CD4-positive, alpha-beta T cell treated with Interferon alpha-2 for 1 hour (primary cell): ENCODE measurements around the gene DIPK1A.

Source experiments
- DNase-seq, 2 donors: peaks; one replicate each; pipeline ENCODE4 v3.0.0-alpha.2; 2020 to 2022

The DIPK1A gene

GRCh38 chr1:92833840-92834239, 127.4 kb downstream of the DIPK1A start:
- DNase-seq, result peak in 1 of 2 donors; percentile 36

- peak in 1 of 2 donors; percentile 22 for DNase-seq
Measured at GRCh38 chr1:92832537-92833114, 128.6 kb downstream of the DIPK1A start.

- DNase-seq, result peak; percentile 97 to 98
Measured at GRCh38 chr1:92831762-92832536, 129.3 kb downstream of the DIPK1A start, which contains the start of gene RPL5. Gene RPL5 (plus strand): TSS chr1:92832040. CDS start chr1:92832115, 75 bp downstream.

GRCh38 chr1:92831368-92831761, 129.9 kb downstream of the DIPK1A start:
- no peak for DNase-seq

- DNase-seq, result no peak
Measured at GRCh38 chr1:92826792-92827191, 134.5 kb downstream of the DIPK1A start.

GRCh38 chr1:92822879-92823278, 138.4 kb downstream of the DIPK1A start:
- DNase-seq, result no peak

GRCh38 chr1:92820551-92820950, 140.7 kb downstream of the DIPK1A start:
- no peak for DNase-seq

- no peak for DNase-seq
Measured at GRCh38 chr1:92820024-92820423, 141.2 kb downstream of the DIPK1A start.

- peak; percentile 27 to 46 for DNase-seq
Measured at GRCh38 chr1:92817986-92818764, 143.1 kb downstream of the DIPK1A start.

- DNase-seq, result no peak
Measured at GRCh38 chr1:92817137-92817697, 144.0 kb downstream of the DIPK1A start.

- no peak for DNase-seq
Measured at GRCh38 chr1:92816732-92817131, 144.5 kb downstream of the DIPK1A start.

GRCh38 chr1:92808381-92808780, 152.9 kb downstream of the DIPK1A start:
- DNase-seq, result no peak

- no peak for DNase-seq
Measured at GRCh38 chr1:92805216-92805615, 156.0 kb downstream of the DIPK1A start.

GRCh38 chr1:92804721-92805201, 156.5 kb downstream of the DIPK1A start:
- peak; percentile 12 to 25 for DNase-seq

GRCh38 chr1:92803140-92803887, 157.9 kb downstream of the DIPK1A start:
- DNase-seq, result no peak

- no peak for DNase-seq
Measured at GRCh38 chr1:92797961-92798360, 163.3 kb downstream of the DIPK1A start.

- no peak for DNase-seq
Measured at GRCh38 chr1:92797297-92797696, 164.0 kb downstream of the DIPK1A start.

GRCh38 chr1:92795166-92795565, 166.1 kb downstream of the DIPK1A start:
- DNase-seq, result no peak

- no peak for DNase-seq
Measured at GRCh38 chr1:92792340-92792782, 168.9 kb downstream of the DIPK1A start.
